Suppressor macrophage treated with lipopolysaccharide for 4 hours (primary cell): Measurements from ENCODE around the gene VPS54.
"Not testable (repeated sequence)": the region's sequence is repeated elsewhere in the genome, so short reads cannot be mapped to it uniquely, and the experiment has no call there.

ENCODE experiments used
- DNase-seq: peaks from one replicate; pipeline ENCODE4 v3.0.0-alpha.2; 2020

VPS54 gene

DNA sequence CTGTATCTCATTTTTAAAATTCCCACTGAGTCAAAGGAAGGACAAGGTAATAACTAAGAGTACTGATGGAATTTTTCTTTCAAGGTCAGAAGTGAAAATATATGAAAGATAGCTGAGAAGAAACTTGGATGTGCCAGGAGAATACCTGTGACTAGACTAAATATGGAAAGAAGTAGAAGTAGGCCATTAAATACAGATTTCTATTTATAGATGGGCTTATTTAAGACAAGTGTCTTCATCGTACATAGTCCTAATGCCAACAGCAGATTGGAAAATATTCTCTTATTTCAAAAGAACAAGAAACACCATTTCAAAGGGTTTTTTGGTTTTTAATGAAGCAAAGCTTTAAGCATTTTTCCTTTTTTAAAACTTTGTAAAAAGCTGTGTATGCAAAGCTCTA is 155.5 kb downstream of the VPS54 start:
- DNase-seq = no peak

GRCh38 chr2:63862806-63863205 is 156.4 kb downstream of the VPS54 start:
- no peak for DNase-seq

- DNase-seq = peak; percentile 77
These were observed 157.9 kb downstream of the VPS54 start for GRCh38 chr2:63861220-63861822.

- DNase-seq = no peak
These were observed 160.9 kb downstream of the VPS54 start for GRCh38 chr2:63858291-63858690.

DNA sequence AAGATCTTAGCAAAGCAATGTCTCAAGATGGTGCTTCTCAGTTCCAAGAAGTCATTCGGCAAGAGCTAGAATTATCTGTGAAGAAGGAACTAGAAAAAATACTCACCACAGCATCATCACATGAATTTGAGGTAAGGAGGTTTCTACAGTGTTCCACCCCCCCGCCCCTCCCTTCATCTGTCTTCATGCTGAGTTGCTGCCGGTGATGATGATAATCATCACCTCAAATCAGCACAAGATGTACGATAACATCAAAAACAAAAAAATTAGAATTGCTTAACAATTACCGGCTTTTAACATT is 163.0 kb downstream of the VPS54 start:
- peak; percentile 58 for DNase-seq

DNA sequence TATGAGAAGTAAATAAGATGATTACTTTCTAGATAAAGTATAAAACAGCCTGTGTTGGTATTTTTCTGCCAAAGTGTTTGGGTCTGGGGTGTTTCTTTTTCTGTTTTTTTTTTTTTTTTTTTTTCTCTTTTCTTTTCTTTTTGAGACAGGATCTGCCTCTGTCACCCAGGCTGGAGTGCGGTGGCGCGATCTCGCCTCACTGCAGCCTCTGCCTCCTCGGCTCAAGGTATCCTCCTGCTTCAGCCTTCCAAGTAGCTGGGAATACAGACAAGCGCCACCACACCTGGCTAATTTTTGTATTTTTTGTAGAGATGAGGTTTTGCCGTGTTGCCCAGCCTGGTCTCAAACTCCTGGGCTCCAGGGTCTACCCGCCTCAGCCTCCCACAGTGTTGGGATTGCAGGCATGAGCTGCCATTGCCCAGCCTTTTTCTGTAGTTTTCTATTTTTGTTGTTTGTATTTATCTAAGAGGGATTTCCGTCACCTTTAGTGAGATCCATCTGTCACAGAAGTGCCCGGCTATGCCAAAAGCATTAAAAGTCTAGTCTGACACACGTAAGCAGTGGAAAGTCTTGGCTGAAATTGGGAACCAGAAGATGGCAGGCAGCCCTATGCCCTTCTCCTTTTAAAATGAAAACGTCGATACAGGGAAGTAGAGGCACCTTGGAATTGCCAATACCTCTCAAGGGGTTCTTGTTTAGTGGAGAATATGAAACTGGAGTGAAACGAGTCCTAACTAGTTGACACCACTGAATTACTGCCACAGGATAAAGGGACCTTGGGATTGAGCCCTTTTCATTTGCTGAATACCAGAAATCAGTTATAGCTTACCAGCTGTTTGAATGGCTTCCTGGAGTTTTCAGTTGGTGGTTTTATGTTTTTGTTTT is 163.6 kb downstream of the VPS54 start:
- no peak for DNase-seq

DNA sequence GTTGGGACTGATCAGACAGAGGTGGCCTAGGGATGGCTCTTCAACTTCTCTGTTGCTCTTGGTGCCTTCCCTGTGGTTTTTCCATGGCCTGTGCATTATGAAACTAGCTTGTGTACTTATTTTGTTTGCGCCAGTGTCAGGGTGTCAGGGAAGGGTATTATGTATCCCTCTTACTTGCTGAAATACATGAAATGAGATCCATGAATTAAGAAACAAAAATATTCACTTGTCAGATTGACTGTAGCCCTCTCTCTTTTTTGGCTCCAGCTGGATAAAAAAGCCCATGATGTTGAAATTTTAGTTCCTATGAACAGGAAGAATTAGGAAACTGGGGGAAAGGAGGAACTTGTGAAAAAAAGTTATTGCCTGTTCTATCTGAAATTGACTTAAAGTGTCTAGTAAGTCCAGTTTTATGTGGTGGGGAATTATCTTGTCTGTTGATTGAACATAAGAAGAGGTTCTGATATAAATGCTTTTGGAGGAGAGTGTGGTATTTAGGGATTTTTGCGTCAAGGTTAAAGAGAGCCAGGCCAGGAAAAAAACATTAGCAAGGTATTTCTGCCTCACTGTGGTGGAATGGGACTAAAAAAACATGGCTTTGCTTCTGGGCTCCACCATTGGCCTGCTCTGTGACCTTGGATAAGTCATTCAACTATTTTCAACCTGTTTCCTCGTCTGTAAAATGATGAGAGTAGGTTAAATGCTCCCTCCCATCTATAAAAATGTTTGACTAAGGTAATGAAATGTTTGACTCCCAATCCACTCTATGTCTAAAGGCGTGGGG is 165.5 kb downstream of the VPS54 start:
- peak; percentile 80 for DNase-seq

- DNase-seq = no peak
These were observed 167.4 kb downstream of the VPS54 start for GRCh38 chr2:63851691-63852311.

GRCh38 chr2:63850649-63851048 is 168.6 kb downstream of the VPS54 start:
- no peak for DNase-seq

- DNase-seq = no peak
These were observed 169.0 kb downstream of the VPS54 start for GRCh38 chr2:63850204-63850571.

DNA sequence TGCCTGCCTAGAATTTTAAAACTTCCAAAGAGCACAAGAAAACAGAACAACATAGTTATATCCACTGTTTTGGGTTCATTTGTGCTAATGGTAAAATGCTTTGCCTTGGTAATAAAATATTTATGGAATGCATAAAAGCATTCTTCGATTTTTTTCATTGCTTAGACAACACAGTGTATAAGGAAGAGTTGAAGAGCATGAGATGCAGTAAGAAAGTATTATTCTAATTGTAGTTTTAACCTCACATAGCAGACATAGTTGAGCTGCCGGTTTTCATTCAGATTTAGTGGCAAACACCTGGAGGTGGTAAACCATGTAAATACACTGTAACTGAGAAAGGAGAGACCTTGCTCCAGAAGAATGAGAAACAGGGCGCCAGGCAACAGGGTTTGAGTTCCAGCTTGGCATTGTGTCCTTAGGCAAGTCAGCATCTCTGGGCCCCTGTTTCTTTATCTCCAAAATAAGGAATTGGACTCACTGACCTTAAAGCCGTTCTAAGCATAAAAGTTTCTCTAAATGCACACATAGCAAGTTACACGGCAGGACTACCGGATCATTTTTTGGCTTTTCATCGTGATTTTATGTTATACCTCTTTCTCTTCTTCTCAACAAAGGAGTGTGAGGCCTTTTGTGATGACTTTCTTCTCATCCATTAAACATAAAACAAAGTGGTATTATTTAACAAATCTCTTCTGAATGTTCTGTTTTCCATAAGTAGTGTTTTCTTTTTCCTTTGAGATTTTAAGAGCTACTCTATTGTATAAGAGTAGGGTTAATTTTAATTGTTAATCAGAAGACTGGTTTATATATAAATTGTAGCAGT is 169.6 kb downstream of the VPS54 start:
- DNase-seq = no peak

GRCh38 chr2:63847571-63847970 is 171.7 kb downstream of the VPS54 start:
- not testable (repeated sequence) for DNase-seq

- no peak for DNase-seq
These were observed 172.7 kb downstream of the VPS54 start for GRCh38 chr2:63846487-63846886.

DNA sequence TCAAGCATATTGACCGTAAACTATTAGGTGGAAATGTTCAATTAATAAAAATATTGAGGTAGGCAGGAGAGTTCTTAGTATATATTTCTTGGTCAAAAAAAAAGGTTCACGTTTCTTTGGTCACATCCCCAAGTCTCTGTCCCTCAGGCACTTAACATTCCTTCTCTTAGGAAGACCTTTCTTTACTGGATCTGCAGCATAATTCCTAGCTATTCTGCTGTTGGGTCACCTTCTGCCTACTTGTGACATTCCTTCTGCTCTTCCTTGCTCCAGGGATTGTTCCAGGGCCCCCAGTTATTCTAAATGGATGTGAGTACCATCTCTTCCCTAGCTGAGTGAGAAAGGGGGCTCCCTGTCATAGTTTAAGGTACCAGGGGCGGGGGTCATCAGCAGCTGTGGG is 173.4 kb downstream of the VPS54 start:
- no peak for DNase-seq

GRCh38 chr2:63844616-63845015 is 174.6 kb downstream of the VPS54 start:
- DNase-seq = no peak

- no peak for DNase-seq
These were observed 175.4 kb downstream of the VPS54 start for GRCh38 chr2:63843791-63844190.

GRCh38 chr2:63843093-63843492 is 176.1 kb downstream of the VPS54 start:
- no peak for DNase-seq

- DNase-seq = peak; percentile 76
These were observed 176.8 kb downstream of the VPS54 start for GRCh38 chr2:63842149-63843061.
